ENCODE data around the gene GRID1.

DNA sequence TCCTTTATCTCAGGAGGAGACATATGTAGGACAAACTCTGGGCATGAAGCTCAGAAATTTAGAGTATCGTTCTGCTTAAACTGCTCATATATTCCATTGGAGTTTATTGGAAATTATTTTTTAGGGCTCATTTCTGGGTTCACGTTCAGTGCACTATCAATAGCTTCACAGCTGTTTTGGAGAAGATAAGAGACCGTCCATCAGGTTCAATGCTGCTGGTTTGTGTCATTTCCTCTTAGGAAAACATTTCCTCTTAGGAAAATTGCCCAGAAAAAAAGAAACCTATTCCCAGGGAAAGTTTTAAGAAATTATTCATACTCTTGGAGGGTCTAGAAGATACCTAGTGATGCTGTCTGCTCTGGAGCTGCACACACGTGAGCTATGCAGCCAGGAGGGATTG, 691.7 kb downstream of the GRID1 start:
- TF ChIP-seq MEF2A (IDR thresholded peaks at IDR 0.05; ENCODE audit: borderline replicate concordance, low read depth), result no peak
- TF ChIP-seq POLR2AphosphoS5 (IDR thresholded peaks at IDR 0.05; ENCODE audit: low read depth, low read length), result no peak
- no peak for TF ChIP-seq REST (IDR thresholded peaks at IDR 0.05; ENCODE audit: low read depth, low read length)
